ENCODE results near the gene SOX21. TPM values are rescaled to one million over a fixed set of nuclear protein-coding genes. Genes with fewer than 3 reads are reported as not detected.

SOX21 gene
- total RNA-seq, 1 experiment from 2014 or later, result not detected

- no TSS peak for BruUV-seq (replicated peaks)
- H3K9me3 Mint-ChIP-seq (ENCODE audit: unreplicated experiment), result no peaks in the 10 kb centered on the region
- ChIA-PET CTCF (interaction anchor here (0.6 to 1.9 kb wide), 11 partner anchors 9 to 732 kb away, joined by 3 to 10 read pairs (median 3); no protein-coding TSS in a partner anchor), POLR2A (interaction anchor here (0.6 to 0.7 kb wide), 2 partner anchors 20 to 25 kb away, joined by 3 read pairs; no protein-coding TSS in a partner anchor)
- no peak for TF ChIP-seq CTCF (IDR thresholded peaks at IDR 0.05; ENCODE audit: unreplicated experiment)
- no peak overlapping the region for H3K4me3 Mint-ChIP-seq (ENCODE audit: unreplicated experiment)
- intact Hi-C loops (cut with micrococcal nuclease), result no loop called here
- H3K27ac Mint-ChIP-seq (ENCODE audit: low read depth, unreplicated experiment), result no peak overlapping the region
- DNase-seq (ENCODE audit: unreplicated experiment), result no peak
- H3K36me3 Mint-ChIP-seq (ENCODE audit: insufficient read depth, unreplicated experiment), result no peaks in the 10 kb centered on the region
- H3K27me3 Mint-ChIP-seq (ENCODE audit: insufficient read depth, unreplicated experiment), result no peaks in the 10 kb centered on the region
- peaks cover 10% of the 10 kb centered on the region for H3K4me1 Mint-ChIP-seq (ENCODE audit: insufficient read depth, unreplicated experiment)
These were observed 50.9 kb downstream of the SOX21 start for GRCh38 chr13:94661406-94661805.

- TF ChIP-seq CTCF (IDR thresholded peaks at IDR 0.05; ENCODE audit: unreplicated experiment), result peak; percentile 15
- DNase-seq (ENCODE audit: unreplicated experiment), result peak; percentile 24
- POLR2A ChIA-PET, result interaction anchor here (0.6 kb wide), 1 partner anchor 24 kb away, joined by 3 read pairs; no protein-coding TSS in a partner anchor
- CTCF ChIA-PET, result interaction anchor here (0.6 to 1.9 kb wide), 11 partner anchors 9 to 733 kb away, joined by 3 to 10 read pairs (median 3); no protein-coding TSS in a partner anchor
- no peaks in the 10 kb centered on the region for H3K27me3 Mint-ChIP-seq (ENCODE audit: insufficient read depth, unreplicated experiment)
- H3K36me3 Mint-ChIP-seq (ENCODE audit: insufficient read depth, unreplicated experiment), result no peaks in the 10 kb centered on the region
- intact Hi-C loops (cut with micrococcal nuclease), result loop anchor here (1.0 kb wide), 1 partner anchor 495 kb away; no protein-coding TSS in a partner anchor
- H3K4me3 Mint-ChIP-seq (ENCODE audit: unreplicated experiment), result no peak overlapping the region
- H3K9me3 Mint-ChIP-seq (ENCODE audit: unreplicated experiment), result no peaks in the 10 kb centered on the region
- peaks cover 15% of the 10 kb centered on the region for H3K4me1 Mint-ChIP-seq (ENCODE audit: insufficient read depth, unreplicated experiment)
- BruUV-seq (replicated peaks), result no TSS peak
- no peak overlapping the region for H3K27ac Mint-ChIP-seq (ENCODE audit: low read depth, unreplicated experiment)
These were observed 51.5 kb downstream of the SOX21 start for GRCh38 chr13:94660695-94661326.

Other genes with a start within 250 kb of the SOX21 start
- 0.07 TPM in 1 of 2 replicates, not detected in the other for gene DCT, start 232.9 kb downstream of the SOX21 start, total RNA-seq (2022)
- 14.1 and 16.8 TPM in 2 replicates for gene TGDS, start 116.4 kb downstream of the SOX21 start, total RNA-seq (2022)
- gene GPR180, start 110.7 kb downstream of the SOX21 start, total RNA-seq (2022), result 4.8 and 4.9 TPM in 2 replicates